Fibroblast of gingiva (primary cell): Measurements from ENCODE around the gene GRIN2C.

Experiments used
- DNase-seq: peaks from one replicate; pipeline ENCODE4 v3.0.0-alpha.2; 2011; ENCODE audit warnings: low read depth

GRIN2C gene

DNA sequence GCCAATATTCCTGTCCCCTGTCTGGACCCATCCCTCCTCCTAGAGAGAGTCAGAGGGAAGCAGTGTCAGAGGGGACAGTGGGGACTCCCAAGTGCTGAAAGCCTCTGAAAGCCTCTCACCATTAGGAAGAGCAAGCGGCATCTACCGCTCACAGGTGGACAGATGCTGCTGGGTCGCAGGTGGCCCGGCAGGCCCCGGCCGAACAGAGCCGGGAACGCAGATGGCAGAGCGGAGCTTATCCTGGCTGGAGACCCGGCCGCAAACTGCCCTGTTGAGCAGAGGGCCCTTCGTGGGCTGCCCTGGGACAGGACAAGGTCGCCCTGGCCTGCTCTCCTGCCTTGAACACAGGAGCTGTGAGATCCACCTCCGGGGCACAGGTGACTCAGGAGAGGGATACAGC, 60.6 kb downstream of the GRIN2C start:
- no peak for DNase-seq

DNA sequence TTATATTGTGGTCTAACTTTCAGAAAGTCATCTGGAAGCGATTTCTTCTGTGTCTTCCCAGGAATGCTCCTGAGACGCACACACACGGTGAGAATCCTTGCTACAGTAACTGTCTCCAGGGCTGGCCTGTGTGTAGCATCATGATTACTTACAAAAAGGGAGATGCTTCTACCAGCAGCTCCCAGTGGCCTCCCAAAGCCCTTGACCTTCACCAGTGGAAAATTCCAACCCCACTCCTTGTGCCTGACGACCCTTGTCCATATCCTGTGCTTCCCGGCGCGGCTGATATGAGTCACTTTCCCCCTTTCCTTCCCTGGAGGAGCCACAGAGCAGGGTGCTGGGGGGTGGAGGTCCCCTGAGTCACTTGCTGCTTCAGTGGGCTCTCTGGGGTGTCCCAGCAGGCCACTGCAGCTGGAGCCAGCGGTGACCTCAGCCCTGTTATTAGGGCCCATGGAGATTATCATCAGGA, 61.4 kb downstream of the GRIN2C start:
- DNase-seq, result peak; percentile 31

DNA sequence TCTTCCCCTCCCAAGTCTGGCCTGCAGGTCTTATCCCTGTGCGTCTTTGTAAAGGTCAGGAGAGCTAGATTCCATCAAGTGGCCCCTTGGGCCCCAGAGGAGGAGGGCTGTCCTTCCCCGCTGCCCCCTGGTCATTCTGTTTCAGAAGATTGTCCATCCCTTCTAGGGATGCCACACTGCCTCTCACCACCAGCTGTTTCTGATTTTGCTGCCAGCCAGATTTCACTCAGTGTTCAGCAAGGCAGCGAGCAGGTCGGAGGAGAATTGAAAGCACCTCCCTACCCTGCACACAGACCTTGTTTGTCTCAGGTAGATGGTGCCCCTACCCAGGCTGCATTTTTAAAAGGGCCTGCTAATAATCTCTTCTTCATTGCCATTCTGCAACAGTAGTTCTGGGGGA, 61.9 kb downstream of the GRIN2C start:
- no peak for DNase-seq

DNA sequence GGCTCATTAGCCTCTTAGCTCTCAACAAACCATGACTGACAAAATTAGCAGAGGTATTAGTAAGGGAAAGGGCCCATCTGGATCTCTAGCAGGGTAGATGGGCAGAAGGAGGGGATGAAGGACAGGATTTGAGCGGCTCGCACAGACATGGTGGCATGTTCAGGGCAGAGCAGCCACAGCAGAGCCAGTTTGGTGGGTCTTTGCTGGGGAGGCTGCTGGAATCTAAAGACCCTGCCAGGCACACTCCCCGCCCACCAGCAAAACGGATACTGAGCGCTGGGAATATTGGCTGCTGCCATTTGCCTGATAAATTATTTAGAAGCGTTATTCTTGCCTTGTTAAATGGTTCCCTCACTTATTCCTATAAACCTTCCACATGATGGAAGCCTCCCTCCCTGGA, 62.8 kb downstream of the GRIN2C start:
- no peak for DNase-seq

DNA sequence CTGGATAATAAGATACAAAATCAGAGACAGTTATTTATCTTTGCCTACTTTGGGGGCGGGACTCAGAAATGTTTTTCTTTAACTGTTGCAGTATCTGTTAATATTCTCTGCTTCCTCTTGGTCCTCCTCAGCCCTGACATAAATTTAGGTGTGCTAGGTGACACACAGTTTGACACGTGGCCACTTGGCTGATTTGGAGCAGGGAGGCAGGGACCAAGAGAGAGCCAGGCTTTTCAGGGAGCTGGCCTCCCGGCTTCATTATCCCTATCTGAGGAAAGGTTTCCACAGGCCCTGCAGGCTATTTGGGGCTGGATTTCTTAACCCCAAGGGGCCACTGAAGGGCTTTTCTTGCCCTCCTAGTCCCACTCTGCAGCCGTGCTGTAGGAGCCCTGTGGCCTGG, 63.5 kb downstream of the GRIN2C start:
- DNase-seq, result no peak

DNA sequence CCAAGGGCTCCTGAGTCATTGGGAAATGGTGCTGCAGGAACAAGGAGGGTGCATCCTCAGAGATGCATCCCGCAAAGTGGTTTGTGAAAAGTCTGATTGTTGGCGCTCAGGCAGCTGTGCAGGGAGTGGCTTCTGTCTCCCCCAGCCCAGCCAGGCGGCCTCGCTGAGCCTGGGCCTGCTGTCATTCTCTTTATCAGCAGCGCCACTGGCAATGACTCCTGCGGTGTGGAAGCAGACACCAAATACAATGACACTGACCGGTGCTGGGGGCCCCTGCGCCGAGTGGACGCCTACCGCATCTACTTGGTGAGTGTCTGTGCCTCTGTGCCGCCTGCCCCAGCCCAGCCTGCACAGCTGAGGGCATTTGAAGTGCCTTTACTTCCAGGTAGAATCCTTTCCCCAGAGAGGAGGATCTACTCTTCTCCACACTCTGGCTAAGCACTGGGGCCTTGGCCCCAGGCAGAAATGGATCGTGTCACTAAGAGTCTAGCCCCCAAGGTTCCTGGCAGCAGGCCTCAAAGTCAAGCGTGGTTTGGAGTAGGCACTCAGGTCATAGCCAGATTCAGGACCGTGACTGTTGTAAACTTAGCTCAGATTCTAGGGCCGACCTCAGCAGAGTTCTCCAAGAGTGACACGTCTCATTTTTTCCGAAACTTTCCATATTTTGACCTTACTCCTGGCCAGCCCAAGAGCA, 64.2 kb downstream of the GRIN2C start:
- DNase-seq, result no peak

DNA sequence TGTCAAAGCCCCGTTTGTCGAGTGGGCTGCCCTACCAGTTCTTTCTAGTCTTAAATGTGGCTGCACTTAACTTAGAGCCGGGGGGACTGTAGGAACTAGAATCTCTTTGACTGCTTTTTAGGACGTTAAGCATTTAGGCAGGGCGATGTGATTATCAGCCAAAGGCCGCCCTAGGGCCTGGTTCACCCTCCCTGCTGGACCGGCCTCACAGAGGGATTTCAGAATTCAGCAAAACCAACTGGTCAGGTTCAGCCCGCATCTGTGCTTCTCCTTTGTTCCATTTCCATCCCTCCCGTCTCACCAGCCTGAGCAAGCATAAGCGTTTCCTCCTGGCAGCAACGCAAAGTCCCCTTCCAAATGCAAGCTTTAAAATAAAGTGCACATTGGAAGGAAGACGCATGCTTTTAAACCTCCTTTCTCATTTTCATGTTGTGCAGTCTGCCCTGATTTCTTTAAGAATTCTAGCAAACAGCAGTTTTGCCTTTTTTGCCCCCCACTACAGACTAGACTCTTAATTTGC, 67.0 kb downstream of the GRIN2C start:
- DNase-seq, result no peak
